Adrenal gland (tissue), 12 donors: ENCODE results near the gene CPA5. TPM values are rescaled to one million over a fixed set of nuclear protein-coding genes. Genes with fewer than 3 reads are reported as not detected.

Experiments
- DNase-seq, 7 donors: peaks; one replicate each; pipeline ENCODE4 v3.0.0-alpha.2; 2019 to 2020
- H3K27ac ChIP-seq, 5 donors: fragments of 200-600 bp; sonication (generic) in 4 of 5; 1 replicate in 3 of 5; 2 replicates in 2 of 5; pipeline versions ENCODE4 v1.5.1 to v1.8.0; 2016 to 2020; ENCODE audit warnings: mild to moderate bottlenecking in 1 of 5
- H3K27me3 ChIP-seq: fragments of 200-600 bp; 2 replicates; pipeline ENCODE4 v1.8.0; 2021
- H3K36me3 ChIP-seq, 2 donors: fragments of 200-600 bp; replicated peaks in 1 of 2; 1 replicate in 1 of 2; 2 replicates in 1 of 2; pipeline versions ENCODE4 v1.5.1 to v1.8.0; 2018 to 2022
- H3K4me1 ChIP-seq, 2 donors: fragments of 200-600 bp; replicated peaks in 1 of 2; 1 replicate in 1 of 2; 2 replicates in 1 of 2; pipeline versions ENCODE4 v1.5.1 to v1.8.0; 2018 to 2021
- H3K4me3 ChIP-seq, 4 donors: fragments of 200-600 bp; sonication (generic) in 3 of 4; one replicate each; pipeline ENCODE4 v1.5.1; 2016 to 2018
- H3K9me3 ChIP-seq, 3 donors: fragments of 200-600 bp; sonication (generic) in 1 of 3; replicated peaks in 1 of 3; 1 replicate in 2 of 3; 2 replicates in 1 of 3; pipeline versions ENCODE4 v1.5.1 to v1.8.0; 2016 to 2021
- CTCF ChIP-seq, 6 experiments: fragments of 450-650 bp in 4 of 6; fragments of 200-600 bp in 2 of 6; sonication (generic) in 1 of 6; IDR thresholded peaks; 1 replicate in 5 of 6; 2 replicates in 1 of 6; pipeline versions ENCODE4 v1.5.1 to v1.8.0; 2016 to 2021; ENCODE audit warnings: antibody characterized with exemption in 6 of 6, mild to moderate bottlenecking in 2 of 6, moderate library complexity in 1 of 6
- POLR2A ChIP-seq, 2 donors: fragments of 450-650 bp; IDR thresholded peaks; one replicate each; pipeline ENCODE4 v1.6.1; 2017; ENCODE audit warnings: antibody characterized with exemption in 2 of 2, mild to moderate bottlenecking in 2 of 2, moderate library complexity in 1 of 2
- WGBS, 4 donors: extraction: QIAGEN DNeasy Blood & Tissue Kit in 2 of 4; methylation state at CpG; one replicate each; pipeline versions ENCODE4 v1.1.5 to v1.1.7; 2013 to 2017; 5-methylcytosine and 5-hydroxymethylcytosine counted together
- intact Hi-C, 2 donors: fragments of 100-400 bp; cut with DNase I; formaldehyde crosslinking; loops; one replicate each; pipeline versions ENCODE4 v1.14.1 to v1.15.0; 2022 to 2023
- polyA plus RNA-seq, 3 donors: library from polyadenylated mRNA; stranded (reverse); fragments of 200-250 nt in 2 of 3; fragments of 350-450 nt in 1 of 3; fragmentation: Illumina TruSeq in 1 of 3; extraction: RNeasy Lipid Tissue Mini Kit (QIAGEN cat#74804) in 1 of 3; gene quantifications; one replicate each; pipeline ENCODE4 v1.2.3, GENCODE V29; 2013 to 2014
- total RNA-seq, 9 donors: library from RNA; depleted of rRNA in 4 of 9; stranded (reverse); fragments of >200 nt in 4 of 9; fragments of 120-200 nt in 1 of 9; fragmentation: NEBNext Ultra II Directional in 1 of 9; extraction: Animal tissue kit (Norgen Biotek cat#: 25700) in 1 of 9; gene quantifications; one replicate each; pipeline versions ENCODE4 v1.1.0 to v1.2.4, GENCODE V29; 2013 to 2023
- donor health status: healthy with polysubstance abuse.
- donor health status: Bipolar disorder and iron deficiency.
- donor health status: DM: yes; HTN: yes; CAD: no.
- donor health status: DM: no; HTN: no; CAD: no.
- donor health status: DM: no; HTN: no; CAD: no.
- donor health status: DM: yes; HTN: yes; CAD: no.

The CPA5 gene
- total and polyA plus RNA-seq, 12 donors: 0.24 to 0.65 (median 0.29) TPM; not detected in 8

GRCh38 chr7:130380861-130381455, 36.3 kb downstream of the CPA5 start:
- TF ChIP-seq POLR2A (IDR thresholded peaks at IDR 0.05) (no peak), CTCF (IDR thresholded peaks at IDR 0.05) (no peak)
- 86 to 97% (median 94%) methylated on average over 3 to 7 of the region's 7 CpGs for WGBS, 4 donors
- Histone ChIP-seq H3K4me1 (no peaks in the 10 kb centered on the region), H3K27ac (no peak overlapping the region), H3K9me3 (no peaks in the 10 kb centered on the region), H3K36me3 (no peaks in the 10 kb centered on the region), H3K27me3 (no peaks in the 10 kb centered on the region), H3K4me3 (no peak overlapping the region)
- intact Hi-C loops: loop anchor here in 1 of 2 donors (10.0 kb wide), 1 partner anchor 104 kb away; no protein-coding TSS in a partner anchor
- no peak for DNase-seq

- intact Hi-C loops: loop anchor here in 1 of 2 donors (10.0 kb wide), 1 partner anchor 103 kb away; no protein-coding TSS in a partner anchor
Observed at GRCh38 chr7:130381468-130382312, 37.1 kb downstream of the CPA5 start.

GRCh38 chr7:130383187-130383980, 38.8 kb downstream of the CPA5 start:
- WGBS, 4 donors: 92 to 96% (median 95%) methylated on average over 14 to 18 of the region's 18 CpGs
- intact Hi-C loops: loop anchor here in 1 of 2 donors (10.0 kb wide), 1 partner anchor 101 kb away; no protein-coding TSS in a partner anchor
- Histone ChIP-seq H3K4me3 (no peak overlapping the region), H3K9me3 (no peaks in the 10 kb centered on the region), H3K27ac (no peak overlapping the region), H3K27me3 (no peaks in the 10 kb centered on the region), H3K4me1 (no peaks in the 10 kb centered on the region), H3K36me3 (no peaks in the 10 kb centered on the region)
- peak in 3 of 7 donors; percentile 4 to 16 (median 14) for DNase-seq
- TF ChIP-seq POLR2A (IDR thresholded peaks at IDR 0.05): no peak
- TF ChIP-seq CTCF (IDR thresholded peaks at IDR 0.05): no peak

More at GRCh38 chr7:130381468-130382312, 37.1 kb downstream of the CPA5 start:
- Histone ChIP-seq H3K4me3 (no peak overlapping the region), H3K4me1 (no peaks in the 10 kb centered on the region), H3K36me3 (no peaks in the 10 kb centered on the region), H3K27ac (no peak overlapping the region), H3K9me3 (no peaks in the 10 kb centered on the region), H3K27me3 (no peaks in the 10 kb centered on the region)
- no peak for TF ChIP-seq POLR2A (IDR thresholded peaks at IDR 0.05)
- TF ChIP-seq CTCF (IDR thresholded peaks at IDR 0.05): no peak
- peak in 1 of 7 donors; percentile 5 for DNase-seq
- WGBS, 4 donors: 94 to 95% (median 95%) methylated on average over 26 to 41 of the region's 41 CpGs
